Thyroid gland (tissue), 4 donors: Measurements from ENCODE around the gene TXK. TPM values are rescaled to one million over a fixed set of nuclear protein-coding genes. Genes with fewer than 3 reads are reported as not detected.
A peak's percentile ranks its signal among the peaks of the same experiment; 100 is the strongest.

Experiments used
- DNase-seq, 2 donors: peaks; one replicate each; pipeline ENCODE4 v3.0.0-alpha.2; 2019
- H3K27ac ChIP-seq, 3 donors: fragments of 200-600 bp; sonication (generic); 1 replicate in 2 of 3; 2 replicates in 1 of 3; pipeline ENCODE4 v1.5.1; 2016 to 2019; ENCODE audit warnings: mild to moderate bottlenecking in 1 of 3, moderate library complexity in 1 of 3
- H3K27me3 ChIP-seq: fragments of 200-600 bp; sonication (generic); one replicate; pipeline ENCODE4 v1.5.1; 2019
- H3K36me3 ChIP-seq, 2 donors: fragments of 200-600 bp; sonication (generic); one replicate each; pipeline ENCODE4 v1.5.1; 2016 to 2019
- H3K4me1 ChIP-seq, 2 donors: fragments of 200-600 bp; sonication (generic); one replicate each; pipeline ENCODE4 v1.5.1; 2017 to 2019
- H3K4me3 ChIP-seq, 3 donors: fragments of 200-600 bp; sonication (generic); replicated peaks in 1 of 3; 1 replicate in 2 of 3; 2 replicates in 1 of 3; pipeline ENCODE4 v1.5.1; 2016; ENCODE audit warnings: mild to moderate bottlenecking in 1 of 3
- H3K9me3 ChIP-seq: fragments of 200-600 bp; sonication (generic); one replicate; pipeline ENCODE4 v1.5.1; 2017
- CTCF ChIP-seq, 6 experiments: fragments of 200-600 bp in 3 of 6; fragments of 450-650 bp in 3 of 6; sonication (generic) in 3 of 6; IDR thresholded peaks; one replicate each; pipeline ENCODE4 v1.5.1; 2016 to 2019; ENCODE audit warnings: antibody characterized with exemption in 6 of 6, mild to moderate bottlenecking in 2 of 6, inconsistent platforms in 1 of 6, moderate library complexity in 1 of 6
- POLR2A ChIP-seq, 2 donors: fragments of 450-650 bp; IDR thresholded peaks; one replicate each; pipeline ENCODE4 v1.6.1; 2017; ENCODE audit warnings: antibody characterized with exemption in 2 of 2, mild to moderate bottlenecking in 2 of 2, moderate library complexity in 1 of 2
- WGBS, 2 donors: methylation state at CpG; one replicate each; pipeline ENCODE4 v1.1.5; 2017; 5-methylcytosine and 5-hydroxymethylcytosine counted together
- intact Hi-C: fragments of 100-400 bp; cut with DNase I; formaldehyde crosslinking; loops from one replicate; pipeline ENCODE4 v1.15.1; 2023
- total RNA-seq, 4 donors: library from RNA; depleted of rRNA; stranded (reverse); fragments of >200 nt; gene quantifications; one replicate each; pipeline ENCODE4 v1.2.3, GENCODE V29; 2016

TXK gene
- total RNA-seq, 4 donors from 2014 or later = 1.8 to 3.6 (median 1.9) TPM

- TF ChIP-seq POLR2A (IDR thresholded peaks at IDR 0.05) (no peak), CTCF (IDR thresholded peaks at IDR 0.05) (no peak)
- intact Hi-C loops = no loop called here
- no peak overlapping the region for H3K4me3 ChIP-seq
- no peak overlapping the region for H3K27ac ChIP-seq
- no peaks in the 10 kb centered on the region for H3K27me3 ChIP-seq
- 75 to 81% methylated on average over 5 of the region's 5 CpGs for WGBS, 2 donors
- no peaks in the 10 kb centered on the region for H3K4me1 ChIP-seq
- H3K36me3 ChIP-seq = no peaks in the 10 kb centered on the region
- H3K9me3 ChIP-seq = no peaks in the 10 kb centered on the region
- DNase-seq = no peak
These were observed 75.2 kb downstream of the TXK start for GRCh38 chr4:48058617-48059530.

- intact Hi-C loops = no loop called here
- no peak overlapping the region for H3K4me3 ChIP-seq
- 88 to 100% methylated on average over 1 of the region's 1 CpG for WGBS, 2 donors
- TF ChIP-seq POLR2A (IDR thresholded peaks at IDR 0.05) (no peak), CTCF (IDR thresholded peaks at IDR 0.05) (no peak)
- no peak overlapping the region for H3K27ac ChIP-seq
- no peaks in the 10 kb centered on the region for H3K9me3 ChIP-seq
- peaks cover 0 to 11% of the 10 kb centered on the region in 2 donors for H3K4me1 ChIP-seq
- no peaks in the 10 kb centered on the region for H3K27me3 ChIP-seq
- DNase-seq = no peak
- H3K36me3 ChIP-seq = no peaks in the 10 kb centered on the region
These were observed 83.0 kb downstream of the TXK start for GRCh38 chr4:48051078-48051477.

- DNase-seq = no peak
- no peaks in the 10 kb centered on the region for H3K9me3 ChIP-seq
- TF ChIP-seq POLR2A (IDR thresholded peaks at IDR 0.05) (no peak), CTCF (IDR thresholded peaks at IDR 0.05) (no peak)
These were observed 84.6 kb downstream of the TXK start for GRCh38 chr4:48049483-48049882.

GRCh38 chr4:48047896-48048295, 86.2 kb downstream of the TXK start:
- Histone ChIP-seq H3K9me3 (no peaks in the 10 kb centered on the region), H3K27me3 (no peaks in the 10 kb centered on the region), H3K4me1 (peaks cover 0 to 11% of the 10 kb centered on the region in 2 donors), H3K4me3 (no peak overlapping the region), H3K27ac (no peak overlapping the region), H3K36me3 (no peaks in the 10 kb centered on the region)
- WGBS, 2 donors = 33 to 60% methylated on average over 1 of the region's 1 CpG
- DNase-seq = peak; percentile 24 to 66
- TF ChIP-seq POLR2A (IDR thresholded peaks at IDR 0.05) (no peak), CTCF (IDR thresholded peaks at IDR 0.05) (no peak)
- intact Hi-C loops = no loop called here

More at GRCh38 chr4:48049483-48049882, 84.6 kb downstream of the TXK start:
- Histone ChIP-seq H3K4me1 (peaks cover 0 to 11% of the 10 kb centered on the region in 2 donors), H3K4me3 (no peak overlapping the region), H3K36me3 (no peaks in the 10 kb centered on the region), H3K27me3 (no peaks in the 10 kb centered on the region), H3K27ac (no peak overlapping the region)
- intact Hi-C loops = no loop called here
- WGBS, 2 donors = 85 to 91% methylated on average over 8 of the region's 8 CpGs

- WGBS, 2 donors = 26 to 28% methylated on average over 3 of the region's 3 CpGs
- DNase-seq = peak in 1 of 2 donors; percentile 18
- no peaks in the 10 kb centered on the region for H3K36me3 ChIP-seq
- H3K9me3 ChIP-seq = no peaks in the 10 kb centered on the region
- no peak overlapping the region for H3K4me3 ChIP-seq
- TF ChIP-seq CTCF (IDR thresholded peaks at IDR 0.05) = no peak
- TF ChIP-seq POLR2A (IDR thresholded peaks at IDR 0.05) = no peak
- no peak overlapping the region for H3K27ac ChIP-seq
- H3K27me3 ChIP-seq = no peaks in the 10 kb centered on the region
- intact Hi-C loops = no loop called here
- peaks cover 0 to 11% of the 10 kb centered on the region in 2 donors for H3K4me1 ChIP-seq
These were observed 86.6 kb downstream of the TXK start for GRCh38 chr4:48047421-48047844.
